Body of pancreas (tissue), 4 donors: Measurements from ENCODE around the gene ZNF248. TPM values are rescaled to one million over a fixed set of nuclear protein-coding genes. Genes with fewer than 3 reads are reported as not detected.

ENCODE experiments used
- ATAC-seq: fragments of 150-250 bp; one replicate; pipeline ENCODE4 v1.9.1; 2016
- DNase-seq, 4 donors: peaks; one replicate each; pipeline ENCODE4 v3.0.0-alpha.2; 2019
- H3K27ac ChIP-seq, 4 donors: fragments of 200-600 bp; sonication (generic); 1 replicate in 3 of 4; 2 replicates in 1 of 4; pipeline versions ENCODE4 v1.5.1 to v1.6.1; 2016 to 2019; ENCODE audit warnings: mild to moderate bottlenecking in 1 of 4, mixed read lengths in 1 of 4, moderate library complexity in 1 of 4
- H3K27me3 ChIP-seq, 2 donors: fragments of 200-600 bp; sonication (generic); one replicate each; pipeline ENCODE4 v1.6.0; 2016; ENCODE audit warnings: mild to moderate bottlenecking in 1 of 2
- H3K36me3 ChIP-seq, 2 donors: fragments of 200-600 bp; sonication (generic); replicated peaks in 1 of 2; 2 replicates each; pipeline ENCODE4 v1.5.1; 2016; ENCODE audit warnings: low read depth in 2 of 2; ENCODE audit not compliant: insufficient read depth in 1 of 2
- H3K4me1 ChIP-seq: fragments of 200-600 bp; sonication (generic); one replicate; pipeline ENCODE4 v1.6.0; 2016
- H3K4me3 ChIP-seq, 2 donors: fragments of 200-600 bp; sonication (generic); 1 replicate in 1 of 2; 2 replicates in 1 of 2; pipeline ENCODE4 v1.5.1; 2016 to 2019
- H3K9me3 ChIP-seq, 3 donors: fragments of 200-600 bp; sonication (generic); 1 replicate in 2 of 3; 2 replicates in 1 of 3; pipeline ENCODE4 v1.5.1; 2016
- CTCF ChIP-seq, 7 experiments: fragments of 450-650 bp in 4 of 7; fragments of 200-600 bp in 3 of 7; sonication (generic) in 3 of 7; IDR thresholded peaks; one replicate each; pipeline ENCODE4 v1.5.1; 2016 to 2019; ENCODE audit warnings: antibody characterized with exemption in 7 of 7
- POLR2A ChIP-seq, 3 donors: fragments of 450-650 bp; IDR thresholded peaks; one replicate each; pipeline ENCODE4 v1.6.1; 2016; ENCODE audit warnings: antibody characterized with exemption in 3 of 3, mild to moderate bottlenecking in 2 of 3
- WGBS, 2 donors: methylation state at CpG; one replicate each; pipeline ENCODE4 v1.1.5; 2017; 5-methylcytosine and 5-hydroxymethylcytosine counted together
- intact Hi-C: fragments of 100-400 bp; cut with DNase I; formaldehyde crosslinking; loops from one replicate; pipeline ENCODE4 v1.15.1; 2023
- total RNA-seq, 2 donors: library from RNA; depleted of rRNA; stranded (reverse); fragments of >200 nt; gene quantifications; one replicate each; pipeline ENCODE4 v1.1.0, GENCODE V29; 2016

The ZNF248 gene
- total RNA-seq, 2 donors from 2014 or later = 10.6 to 14.2 TPM

DNA sequence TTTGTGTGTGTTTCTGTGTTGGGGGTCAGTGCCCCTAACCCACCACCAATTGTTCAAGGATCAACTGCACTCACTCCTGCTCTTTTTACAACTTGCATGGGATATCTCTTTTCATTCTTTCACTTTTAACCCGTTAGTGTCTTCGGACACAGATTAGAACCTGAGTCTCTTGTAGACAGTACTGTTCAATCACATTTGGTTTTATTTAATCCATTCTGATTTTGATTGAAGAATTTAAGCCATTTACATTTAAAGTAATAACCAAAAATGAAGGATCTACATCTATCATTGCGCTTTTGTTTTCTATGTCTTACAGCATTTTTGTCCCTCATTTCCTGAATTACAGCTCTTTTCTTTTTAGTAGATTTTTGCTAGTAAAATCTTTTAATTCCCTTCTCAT, 43.6 kb downstream of the ZNF248 start:
- Histone ChIP-seq H3K27me3 (no peaks in the 10 kb centered on the region), H3K4me3 (no peak overlapping the region), H3K9me3 (peaks cover 0 to 20% (median 0%) of the 10 kb centered on the region in 3 donors), H3K36me3 (no peaks in the 10 kb centered on the region), H3K27ac (no peak overlapping the region), H3K4me1 (no peaks in the 10 kb centered on the region)
- WGBS, 2 donors = 93% methylated on average over 3 of the region's 3 CpGs
- no peak for TF ChIP-seq POLR2A (IDR thresholded peaks at IDR 0.05)
- no peak for TF ChIP-seq CTCF (IDR thresholded peaks at IDR 0.05)
- intact Hi-C loops = no loop called here
- ATAC-seq = no peak
- DNase-seq = no peak

DNA sequence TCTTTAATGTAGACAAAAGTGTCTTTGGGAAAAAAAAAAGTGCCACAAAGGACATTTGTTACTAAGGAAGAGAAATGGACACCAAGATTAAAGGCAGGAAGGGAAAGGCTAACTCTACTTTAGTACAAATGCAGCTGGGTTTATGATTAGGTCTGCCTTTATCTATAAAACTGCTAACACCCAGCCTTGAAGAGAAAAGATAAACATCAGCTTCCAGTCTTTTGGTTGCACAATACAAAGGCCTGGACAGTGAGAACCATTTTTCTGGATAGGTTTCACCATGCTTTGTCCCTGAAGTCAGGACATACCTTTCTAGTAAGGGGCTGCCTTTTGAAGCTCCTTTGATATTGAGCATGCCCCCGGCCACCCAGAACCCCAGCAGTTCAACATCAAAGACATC, 45.1 kb downstream of the ZNF248 start:
- DNase-seq = no peak

DNA sequence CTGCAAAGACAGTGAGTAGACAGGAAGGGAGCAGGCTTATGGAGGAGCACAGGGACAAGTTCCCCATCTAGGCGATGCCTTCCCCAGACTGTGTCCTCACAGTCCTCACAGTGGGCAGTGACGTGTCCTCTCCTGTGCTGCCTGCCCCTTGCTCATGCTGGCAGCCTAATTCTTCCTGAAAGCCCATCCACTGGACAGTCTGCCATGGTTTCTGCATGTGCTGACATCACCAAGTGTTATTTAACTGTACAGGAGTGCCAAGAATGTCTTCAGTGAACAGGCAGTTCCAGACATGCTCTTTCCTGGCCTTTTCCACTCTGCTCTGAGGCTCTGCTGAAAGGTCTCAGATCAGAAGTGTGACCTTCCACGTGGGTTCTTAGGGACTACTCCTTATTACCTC, 54.1 kb downstream of the ZNF248 start:
- ATAC-seq = no peak
- 71 to 72% methylated on average over 3 of the region's 3 CpGs for WGBS, 2 donors
- Histone ChIP-seq H3K9me3 (peaks cover 0 to 7% (median 0%) of the 10 kb centered on the region in 3 donors), H3K36me3 (no peaks in the 10 kb centered on the region), H3K27ac (no peak overlapping the region), H3K4me1 (no peaks in the 10 kb centered on the region), H3K27me3 (no peaks in the 10 kb centered on the region), H3K4me3 (no peak overlapping the region)
- TF ChIP-seq POLR2A (IDR thresholded peaks at IDR 0.05) = no peak
- no peak for TF ChIP-seq CTCF (IDR thresholded peaks at IDR 0.05)
- intact Hi-C loops = no loop called here
- DNase-seq = no peak

More for the DNA sequence above, 45.1 kb downstream of the ZNF248 start:
- 0 to 86% methylated on average over 1 of the region's 1 CpG for WGBS, 2 donors
- no peak for ATAC-seq
- Histone ChIP-seq H3K9me3 (peaks cover 0 to 20% (median 0%) of the 10 kb centered on the region in 3 donors), H3K4me1 (no peaks in the 10 kb centered on the region), H3K4me3 (no peak overlapping the region), H3K27me3 (no peaks in the 10 kb centered on the region), H3K36me3 (no peaks in the 10 kb centered on the region), H3K27ac (no peak overlapping the region)
- intact Hi-C loops = no loop called here
- TF ChIP-seq CTCF (IDR thresholded peaks at IDR 0.05) = no peak

- Histone ChIP-seq H3K27me3 (no peaks in the 10 kb centered on the region), H3K27ac (no peak overlapping the region), H3K36me3 (no peaks in the 10 kb centered on the region), H3K4me3 (no peak overlapping the region), H3K4me1 (no peaks in the 10 kb centered on the region), H3K9me3 (peaks cover 0 to 5% (median 0%) of the 10 kb centered on the region in 3 donors)
- no peak for ATAC-seq
- intact Hi-C loops = no loop called here
- DNase-seq = no peak
- TF ChIP-seq CTCF (IDR thresholded peaks at IDR 0.05) (no peak), POLR2A (IDR thresholded peaks at IDR 0.05) (no peak)
These were observed 55.9 kb downstream of the ZNF248 start for GRCh38 chr10:37801557-37801956.

DNA sequence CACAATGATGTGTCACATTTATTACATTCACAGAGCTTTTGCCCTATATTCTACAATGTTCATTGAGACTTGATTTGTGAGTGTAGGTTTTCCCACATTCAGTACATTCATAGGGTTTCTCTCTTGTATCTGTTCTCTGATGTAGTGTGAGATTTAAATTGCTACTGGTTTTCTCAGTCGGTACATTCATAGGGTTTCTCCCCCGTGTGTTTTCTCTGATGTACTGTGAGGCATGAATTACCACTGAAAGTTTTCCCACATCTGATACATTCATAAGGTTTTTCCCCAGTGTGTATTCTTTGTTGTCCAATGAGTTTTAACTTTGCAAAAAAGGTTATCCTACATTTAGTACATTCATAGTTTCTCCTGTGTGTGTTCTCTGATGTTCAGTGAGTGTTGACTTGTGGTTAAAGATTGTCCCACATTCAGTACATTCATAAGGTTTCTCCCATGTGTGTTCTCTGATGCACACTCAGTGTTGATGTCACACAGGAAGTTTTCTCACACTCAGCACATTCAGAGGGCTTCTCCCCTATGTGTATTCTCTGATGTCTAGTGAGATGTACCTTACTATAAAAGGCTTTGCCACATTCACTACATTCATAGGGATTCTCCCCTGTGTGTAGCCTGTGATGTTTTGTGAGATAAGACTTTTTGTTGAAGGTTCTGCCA, 63.0 kb downstream of the ZNF248 start:
- DNase-seq (no peak), ATAC-seq (no peak)
- no peak for TF ChIP-seq CTCF (IDR thresholded peaks at IDR 0.05)
- TF ChIP-seq POLR2A (IDR thresholded peaks at IDR 0.05) = no peak
- Histone ChIP-seq H3K36me3 (no peaks in the 10 kb centered on the region), H3K4me3 (no peak overlapping the region), H3K27me3 (no peaks in the 10 kb centered on the region), H3K27ac (no peak overlapping the region), H3K9me3 (peaks cover 0 to 20% (median 0%) of the 10 kb centered on the region in 3 donors), H3K4me1 (no peaks in the 10 kb centered on the region)
- intact Hi-C loops = no loop called here
- WGBS, 2 donors = 79 to 81% methylated on average over 2 of the region's 2 CpGs
